Neural crest cell (in vitro differentiated cells): ENCODE measurements around the gene MEGF6. TPM values are rescaled to one million over a fixed set of nuclear protein-coding genes. Genes with fewer than 3 reads are reported as not detected.

Source experiments
- DNase-seq: peaks from one replicate; pipeline ENCODE4 v3.0.0; 2021; ENCODE audit warnings: low read depth, mixed read lengths, low spot score
- H3K27ac Mint-ChIP-seq: one replicate; pipeline ENCODE4 v1.8.0; 2021; ENCODE audit warnings: mild to moderate bottlenecking, mixed read lengths; ENCODE audit not compliant: unreplicated experiment
- H3K27me3 Mint-ChIP-seq: 2 replicates; pipeline ENCODE4 v1.8.0; 2021; ENCODE audit warnings: low read depth, mild to moderate bottlenecking, mixed read lengths
- H3K36me3 Mint-ChIP-seq: 2 replicates; pipeline ENCODE4 v1.8.0; 2021; ENCODE audit warnings: low read depth, mild to moderate bottlenecking, mixed read lengths
- H3K4me1 Mint-ChIP-seq: 2 replicates; pipeline ENCODE4 v1.8.0; 2021; ENCODE audit warnings: mixed read lengths
- H3K4me3 Mint-ChIP-seq: one replicate; pipeline ENCODE4 v1.8.0; 2021; ENCODE audit warnings: mild to moderate bottlenecking, mixed read lengths
- H3K9me3 Mint-ChIP-seq: 2 replicates; pipeline ENCODE4 v1.8.0; 2021; ENCODE audit warnings: mixed read lengths
- total RNA-seq: library from RNA; stranded (reverse); gene quantifications from 2 replicates; pipeline ENCODE4 v1.2.1, GENCODE V29; 2021
- TF ChIP-seq, protein P1 (sequence below): fragments of 200-600 bp; sonication (generic); conservative IDR thresholded peaks from 2 replicates; pipeline ENCODE4 v1.5.0; 2021; ENCODE audit warnings: antibody characterized with exemption, mild to moderate bottlenecking

The MEGF6 gene
- total RNA-seq, 1 donor from 2014 or later = 36.7 TPM

DNA sequence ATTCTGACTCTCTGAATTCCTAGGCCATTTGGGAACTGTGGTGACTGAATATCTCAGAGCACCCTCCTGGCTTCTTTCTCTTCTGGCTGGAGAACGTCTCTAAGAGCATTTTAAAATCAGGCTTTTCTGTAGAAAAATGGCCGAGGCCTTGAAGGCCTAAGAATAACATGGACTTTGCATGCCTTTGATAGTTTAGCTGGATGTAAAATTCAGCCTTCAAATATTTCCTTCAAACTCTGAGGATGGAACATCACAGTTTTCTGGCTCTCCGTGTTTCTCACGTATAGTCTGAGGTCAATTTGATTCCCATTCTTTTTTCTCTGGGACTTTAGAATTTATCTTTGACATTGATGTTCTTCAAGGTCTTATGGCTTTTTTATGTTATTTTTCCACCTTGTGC is 122.9 kb downstream of the MEGF6 start:
- DNase-seq = no peak
- peaks cover 12% of the 10 kb centered on the region for H3K9me3 Mint-ChIP-seq
- TF ChIP-seq, protein P1, sequence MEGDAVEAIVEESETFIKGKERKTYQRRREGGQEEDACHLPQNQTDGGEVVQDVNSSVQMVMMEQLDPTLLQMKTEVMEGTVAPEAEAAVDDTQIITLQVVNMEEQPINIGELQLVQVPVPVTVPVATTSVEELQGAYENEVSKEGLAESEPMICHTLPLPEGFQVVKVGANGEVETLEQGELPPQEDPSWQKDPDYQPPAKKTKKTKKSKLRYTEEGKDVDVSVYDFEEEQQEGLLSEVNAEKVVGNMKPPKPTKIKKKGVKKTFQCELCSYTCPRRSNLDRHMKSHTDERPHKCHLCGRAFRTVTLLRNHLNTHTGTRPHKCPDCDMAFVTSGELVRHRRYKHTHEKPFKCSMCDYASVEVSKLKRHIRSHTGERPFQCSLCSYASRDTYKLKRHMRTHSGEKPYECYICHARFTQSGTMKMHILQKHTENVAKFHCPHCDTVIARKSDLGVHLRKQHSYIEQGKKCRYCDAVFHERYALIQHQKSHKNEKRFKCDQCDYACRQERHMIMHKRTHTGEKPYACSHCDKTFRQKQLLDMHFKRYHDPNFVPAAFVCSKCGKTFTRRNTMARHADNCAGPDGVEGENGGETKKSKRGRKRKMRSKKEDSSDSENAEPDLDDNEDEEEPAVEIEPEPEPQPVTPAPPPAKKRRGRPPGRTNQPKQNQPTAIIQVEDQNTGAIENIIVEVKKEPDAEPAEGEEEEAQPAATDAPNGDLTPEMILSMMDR = no peak

DNA sequence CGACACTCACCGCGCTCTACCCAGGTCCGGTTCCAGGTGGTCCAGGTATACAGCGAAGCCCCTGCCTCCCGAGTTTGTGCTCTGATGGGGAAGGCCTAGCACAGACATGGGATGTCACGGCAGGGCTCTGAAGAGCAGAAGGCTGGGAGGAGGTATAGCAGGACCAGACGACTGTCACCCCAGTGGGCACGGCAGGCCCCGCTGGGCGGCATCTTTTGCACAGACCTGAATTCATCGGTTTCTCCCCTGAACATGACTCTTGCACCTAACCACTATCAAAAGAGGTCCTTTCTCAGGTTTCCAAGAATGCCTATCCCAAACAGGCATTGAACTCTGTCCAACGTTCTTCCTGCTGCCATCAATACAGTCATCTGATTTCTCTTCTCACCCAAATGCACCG is 126.3 kb downstream of the MEGF6 start:
- peaks cover 2% of the 10 kb centered on the region for H3K27me3 Mint-ChIP-seq
- H3K27ac Mint-ChIP-seq = no peak overlapping the region
- peaks cover 12% of the 10 kb centered on the region for H3K9me3 Mint-ChIP-seq
- H3K36me3 Mint-ChIP-seq = peaks cover 13% of the 10 kb centered on the region
- no peak overlapping the region for H3K4me3 Mint-ChIP-seq
- TF ChIP-seq, protein P1 = no peak
- no peak for DNase-seq
- no peaks in the 10 kb centered on the region for H3K4me1 Mint-ChIP-seq

More for the DNA sequence above, 122.9 kb downstream of the MEGF6 start:
- Mint-ChIP-seq H3K4me3 (no peak overlapping the region), H3K27me3 (peaks cover 2% of the 10 kb centered on the region), H3K36me3 (peaks cover 13% of the 10 kb centered on the region), H3K27ac (no peak overlapping the region), H3K4me1 (peaks cover 5% of the 10 kb centered on the region)

DNA sequence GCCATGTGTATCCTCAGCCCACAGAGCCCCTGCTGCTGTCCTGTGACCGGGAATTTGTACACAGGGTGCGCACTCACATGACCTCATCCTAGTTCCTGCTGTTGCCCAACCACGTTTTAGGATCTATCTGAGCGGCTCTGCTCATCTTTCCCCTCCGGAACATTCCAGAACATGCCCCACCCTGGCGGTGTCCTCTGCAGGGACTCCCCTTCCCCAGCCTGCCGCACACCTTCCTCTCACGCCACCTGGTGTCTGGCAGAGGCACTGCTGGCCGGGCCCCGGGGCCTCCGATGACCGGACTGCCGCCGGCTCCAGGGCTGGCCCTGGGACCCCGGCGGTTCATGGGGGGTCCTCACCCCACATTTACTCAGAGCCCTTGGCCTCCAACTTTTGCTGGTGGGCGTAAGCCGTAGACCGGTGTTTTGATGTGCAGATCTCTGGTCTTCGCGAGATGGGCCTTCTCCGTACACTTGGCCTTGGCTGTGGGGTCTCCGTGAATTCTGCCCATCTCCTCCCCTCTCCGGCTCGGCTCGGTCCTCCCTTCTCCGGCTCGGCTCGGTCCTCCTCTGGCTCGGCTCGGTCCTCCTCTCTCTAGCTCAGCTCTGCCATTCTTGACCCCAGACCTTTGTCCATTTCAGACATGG is 127.4 kb downstream of the MEGF6 start:
- peaks cover 10% of the 10 kb centered on the region for H3K36me3 Mint-ChIP-seq
- no peak overlapping the region for H3K27ac Mint-ChIP-seq
- H3K4me3 Mint-ChIP-seq = no peak overlapping the region
- TF ChIP-seq, protein P1 = peak; percentile 79
- H3K27me3 Mint-ChIP-seq = peaks cover 2% of the 10 kb centered on the region
- peaks cover 10% of the 10 kb centered on the region for H3K9me3 Mint-ChIP-seq
- H3K4me1 Mint-ChIP-seq = no peaks in the 10 kb centered on the region
- DNase-seq = peak; percentile 72

DNA sequence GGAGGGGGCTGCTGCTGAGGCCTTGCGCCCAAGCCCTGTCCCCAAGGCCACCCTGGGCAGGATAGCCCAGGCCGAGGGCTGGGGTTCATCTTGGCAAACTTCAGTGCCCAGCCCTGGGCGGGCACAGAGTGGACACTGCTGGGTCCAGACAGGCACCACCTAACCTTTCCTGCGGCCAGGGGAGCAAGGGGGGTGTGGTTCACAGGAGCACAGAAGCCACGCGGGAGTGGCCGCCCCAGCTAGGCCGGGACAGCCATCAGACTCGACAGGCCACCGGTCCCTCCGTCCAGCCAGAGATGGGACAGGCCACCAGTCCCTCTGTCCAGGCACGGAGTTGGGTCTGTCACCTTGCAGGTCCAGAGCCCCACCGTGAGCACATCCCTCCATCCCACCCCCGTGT is 127.9 kb downstream of the MEGF6 start:
- Mint-ChIP-seq H3K27ac (no peak overlapping the region), H3K27me3 (peaks cover 2% of the 10 kb centered on the region), H3K36me3 (peaks cover 5% of the 10 kb centered on the region), H3K4me1 (no peaks in the 10 kb centered on the region), H3K4me3 (no peak overlapping the region), H3K9me3 (peaks cover 5% of the 10 kb centered on the region)
- DNase-seq = no peak
- TF ChIP-seq, protein P1 = no peak

DNA sequence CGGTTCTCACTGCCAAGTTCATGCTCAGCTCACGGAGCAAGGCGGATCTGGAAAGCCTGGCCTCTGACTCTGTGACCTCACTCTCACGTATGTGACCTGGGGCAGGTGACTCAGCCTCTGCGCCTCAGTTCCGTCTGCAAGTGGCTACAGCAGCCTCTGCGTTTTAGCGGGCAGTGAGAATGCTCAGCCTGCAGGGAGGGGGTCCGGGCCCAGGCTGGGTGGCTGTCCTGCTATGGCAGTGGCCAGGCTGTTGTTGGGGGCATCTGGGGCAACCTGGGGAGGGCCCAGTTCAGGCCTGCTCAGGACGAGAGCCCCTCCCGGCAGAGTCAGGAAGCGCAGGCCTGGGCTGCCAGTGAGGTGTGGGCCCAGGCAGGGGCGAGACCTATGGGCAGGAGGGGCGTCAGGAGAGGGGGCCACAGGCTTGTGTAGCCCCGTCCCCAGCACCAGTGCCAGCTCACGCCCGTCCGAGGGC is 128.9 kb downstream of the MEGF6 start:
- Mint-ChIP-seq H3K27me3 (peaks cover 2% of the 10 kb centered on the region), H3K4me3 (no peak overlapping the region), H3K27ac (no peak overlapping the region), H3K4me1 (no peaks in the 10 kb centered on the region), H3K9me3 (no peaks in the 10 kb centered on the region), H3K36me3 (no peaks in the 10 kb centered on the region)
- TF ChIP-seq, protein P1 = no peak
- DNase-seq = no peak
